SK-N-SH (cell line): ENCODE measurements around the gene RESF1. TPM values are rescaled to one million over a fixed set of nuclear protein-coding genes. Genes with fewer than 3 reads are reported as not detected.

Source experiments
- CTCF ChIA-PET: fragments of 300-600, 350-600 bp; formaldehyde crosslinking; extraction: SDS; loops from one replicate; lab custom pipeline; 2021; lab: Yijun Ruan, JAX
- POLR2A ChIA-PET: fragments of 350-600 bp; sonication (Branson Sonifier 250); formaldehyde crosslinking; extraction: SDS; loops from one replicate; lab custom pipeline; 2020; ENCODE audit warnings: antibody characterized with exemption, inconsistent platforms; lab: Yijun Ruan, JAX
- DNase-seq: peaks from one replicate; pipeline ENCODE4 v3.0.0; 2012
- H2AFZ ChIP-seq: fragments of 200-600 bp; sonication (generic); 2 replicates; pipeline ENCODE4 v1.8.1; 2016; ENCODE audit warnings: antibody characterized with exemption, mild to moderate bottlenecking, low read depth
- H3F3A ChIP-seq: fragments of 200-600 bp; sonication (generic); replicated peaks from 2 replicates; pipeline ENCODE3; 2016; ENCODE audit warnings: antibody characterized with exemption, mild to moderate bottlenecking; ENCODE audit not compliant: insufficient read depth
- H3K27ac ChIP-seq, 2 experiments: fragments of 200-500 bp in 1 of 2; fragments of 200-600 bp in 1 of 2; sonication (Bioruptor generic) in 1 of 2; sonication (generic), shearing (Covaris generic) in 1 of 2; 2 replicates each; pipeline versions ENCODE4 v1.5.1 to v1.6.1; 2014 to 2016; ENCODE audit warnings: low read depth in 2 of 2, inconsistent platforms in 1 of 2, low read length in 1 of 2, mild to moderate bottlenecking in 1 of 2, mixed read lengths in 1 of 2
- H3K27me3 ChIP-seq: fragments of 200-600 bp; sonication (generic), shearing (Covaris generic); 2 replicates; pipeline ENCODE4 v1.6.1; 2016; ENCODE audit warnings: mixed run types; ENCODE audit not compliant: insufficient read depth
- H3K36me3 ChIP-seq, 2 experiments: fragments of 200-500 bp in 1 of 2; fragments of 200-600 bp in 1 of 2; sonication (Bioruptor generic) in 1 of 2; sonication (generic) in 1 of 2; replicated peaks in 1 of 2; 2 replicates each; pipeline versions ENCODE3 to v1.5.1; 2014 to 2016; ENCODE audit warnings: low read length in 1 of 2, mild to moderate bottlenecking in 1 of 2; ENCODE audit not compliant: insufficient read depth in 2 of 2, control insufficient read depth in 1 of 2
- H3K4me1 ChIP-seq, 2 experiments: fragments of 200-500 bp in 1 of 2; fragments of 200-600 bp in 1 of 2; sonication (Bioruptor generic) in 1 of 2; sonication (generic), shearing (Covaris generic) in 1 of 2; 2 replicates each; pipeline versions ENCODE4 v1.5.1 to v1.6.1; 2014 to 2016; ENCODE audit warnings: low read depth in 1 of 2, low read length in 1 of 2, mixed run types in 1 of 2; ENCODE audit not compliant: insufficient read depth in 2 of 2, control insufficient read depth in 1 of 2
- H3K4me2 ChIP-seq: fragments of 200-600 bp; sonication (generic), shearing (Covaris generic); 2 replicates; pipeline ENCODE4 v1.6.1; 2017; ENCODE audit warnings: mixed run types
- H3K4me3 ChIP-seq, 2 experiments: fragments of 200-500 bp in 1 of 2; fragments of 200-600 bp in 1 of 2; sonication (Bioruptor generic) in 1 of 2; sonication (generic), shearing (Covaris generic) in 1 of 2; 2 replicates each; pipeline versions ENCODE4 v1.5.1 to v1.8.1; 2014 to 2016; ENCODE audit warnings: low read depth in 2 of 2, inconsistent platforms in 1 of 2, low read length in 1 of 2, mild to moderate bottlenecking in 1 of 2, mixed read lengths in 1 of 2, moderate library complexity in 1 of 2
- H3K79me2 ChIP-seq: fragments of 200-600 bp; sonication (generic); 2 replicates; pipeline ENCODE4 v1.8.1; 2017; ENCODE audit warnings: mild to moderate bottlenecking; ENCODE audit not compliant: insufficient read depth
- H3K9ac ChIP-seq: fragments of 200-600 bp; sonication (generic); 2 replicates; pipeline ENCODE4 v1.6.1; 2017; ENCODE audit warnings: mixed run types
- H3K9me2 ChIP-seq: fragments of 200-600 bp; sonication (generic); 2 replicates; pipeline ENCODE4 v1.6.1; 2017; ENCODE audit warnings: mixed run types
- H3K9me3 ChIP-seq: fragments of 200-600 bp; sonication (generic); 2 replicates; pipeline ENCODE4 v1.6.1; 2017; ENCODE audit warnings: mixed run types, mild to moderate bottlenecking, moderate library complexity
- H4K20me1 ChIP-seq: fragments of 200-600 bp; sonication (generic); 2 replicates; pipeline ENCODE4 v1.6.1; 2017; ENCODE audit warnings: mild to moderate bottlenecking, mixed run types; ENCODE audit not compliant: insufficient read depth
- CHD2 ChIP-seq: fragments of 150-350 bp; IDR thresholded peaks from 2 replicates; pipeline ENCODE4 v1.6.1; 2018; ENCODE audit warnings: low read length; ENCODE audit not compliant: partially characterized antibody
- ELF1 ChIP-seq: IDR thresholded peaks from 2 replicates; pipeline ENCODE4 v1.4.0; 2012
- FOXM1 ChIP-seq: IDR thresholded peaks from 2 replicates; pipeline ENCODE4 v1.4.0; 2012; ENCODE audit warnings: low read depth, mild to moderate bottlenecking
- GATA2 ChIP-seq: sonication (generic); formaldehyde crosslinking; IDR thresholded peaks from 2 replicates; pipeline ENCODE4 v1.5.0; 2020; ENCODE audit warnings: mild to moderate bottlenecking, missing genetic modification reagents
- JUND ChIP-seq: IDR thresholded peaks from 2 replicates; pipeline ENCODE4 v1.4.0; 2012
- NRF1 ChIP-seq: IDR thresholded peaks from 2 replicates; pipeline ENCODE4 v1.6.1; 2012; ENCODE audit warnings: low read depth, mild to moderate bottlenecking, low read length
- RXRA ChIP-seq: IDR thresholded peaks from 2 replicates; pipeline ENCODE4 v1.4.0; 2012; ENCODE audit warnings: low read depth, mild to moderate bottlenecking, borderline replicate concordance
- SIN3A ChIP-seq: IDR thresholded peaks from 2 replicates; pipeline ENCODE4 v1.6.1; 2012; ENCODE audit warnings: low read depth, mild to moderate bottlenecking, low read length, moderate library complexity, borderline replicate concordance
- TEAD4 ChIP-seq: IDR thresholded peaks from 2 replicates; pipeline ENCODE4 v1.4.0; 2012; ENCODE audit warnings: mild to moderate bottlenecking, borderline replicate concordance; ENCODE audit not compliant: insufficient read depth
- WGBS: methylation state at CpG from one replicate; pipeline ENCODE4 v1.1.6; 2017; ENCODE audit warnings: low lambda C conversion rate; 5-methylcytosine and 5-hydroxymethylcytosine counted together
- polyA plus RNA-seq, 3 experiments: library from polyadenylated mRNA; depleted of rRNA; stranded (reverse); fragments of >200 nt; gene quantifications; 2 replicates each; pipeline ENCODE4 v1.2.3, GENCODE V29; 2012
- TF ChIP-seq, protein P1 (sequence below): IDR thresholded peaks from 2 replicates; pipeline ENCODE4 v1.4.0; 2012; ENCODE audit warnings: low read depth, borderline replicate concordance
- TF ChIP-seq, protein P2 (sequence below): fragments of 150-350 bp; IDR thresholded peaks from 2 replicates; pipeline ENCODE4 v1.6.1; 2016; ENCODE audit warnings: mild to moderate bottlenecking, low read depth, low read length

RESF1 gene
- polyA plus RNA-seq, 1 of the 3 experiments (the other 2 are of a cell fraction): 4.9 TPM

- no peak for TF ChIP-seq GATA2 (CRISPR knock-in tag)
- no peak for TF ChIP-seq JUND
- no peak for TF ChIP-seq SIN3A
- TF ChIP-seq CHD2: no peak
- no peak for TF ChIP-seq RXRA
- TF ChIP-seq ELF1: no peak
- no peak for TF ChIP-seq FOXM1
These were observed 32.6 kb downstream of the RESF1 start (continued) for GRCh38 chr12:31991815-31992214.

- peaks cover 4% of the 10 kb centered on the region for H3F3A ChIP-seq
- H3K4me2 ChIP-seq: no peak overlapping the region
- no peak for DNase-seq
- H3K4me3 ChIP-seq: no peak overlapping the region
- no peaks in the 10 kb centered on the region for H3K9me3 ChIP-seq
- H3K79me2 ChIP-seq: no peaks in the 10 kb centered on the region
- ChIA-PET CTCF (no interaction called here), POLR2A (no interaction called here)
- H3K9ac ChIP-seq: no peak overlapping the region
- H4K20me1 ChIP-seq: no peaks in the 10 kb centered on the region
- H2AFZ ChIP-seq: no peak overlapping the region
- WGBS: 100% methylated on average over 6 of the region's 6 CpGs
- H3K4me1 ChIP-seq: no peaks in the 10 kb centered on the region
- H3K27ac ChIP-seq: no peak overlapping the region
- H3K27me3 ChIP-seq: no peaks in the 10 kb centered on the region
- H3K36me3 ChIP-seq: peaks cover 0 to 13% of the 10 kb centered on the region in 2 experiments
- no peaks in the 10 kb centered on the region for H3K9me2 ChIP-seq
- TF ChIP-seq FOXM1: no peak
- TF ChIP-seq NRF1: no peak
- TF ChIP-seq, all 33 proteins: peak for 0
These were observed 40.5 kb downstream of the RESF1 start for GRCh38 chr12:31999692-32000091.

GRCh38 chr12:32000373-32001005 lies 41.3 kb downstream of the RESF1 start:
- ChIA-PET CTCF (no interaction called here), POLR2A (no interaction called here)
- Histone ChIP-seq H4K20me1 (no peaks in the 10 kb centered on the region), H3K79me2 (no peaks in the 10 kb centered on the region), H3K4me3 (no peak overlapping the region), H3K36me3 (peaks cover 0 to 13% of the 10 kb centered on the region in 2 experiments), H3K27me3 (no peaks in the 10 kb centered on the region), H3K9me2 (no peaks in the 10 kb centered on the region), H2AFZ (no peak overlapping the region), H3K4me2 (no peak overlapping the region), H3F3A (peaks cover 4% of the 10 kb centered on the region), H3K9me3 (no peaks in the 10 kb centered on the region), H3K27ac (no peak overlapping the region), H3K4me1 (no peaks in the 10 kb centered on the region), H3K9ac (no peak overlapping the region)
- WGBS: 97% methylated on average over 7 of the region's 7 CpGs
- no peak for DNase-seq
- no peak for TF ChIP-seq TEAD4
- TF ChIP-seq, protein P1, sequence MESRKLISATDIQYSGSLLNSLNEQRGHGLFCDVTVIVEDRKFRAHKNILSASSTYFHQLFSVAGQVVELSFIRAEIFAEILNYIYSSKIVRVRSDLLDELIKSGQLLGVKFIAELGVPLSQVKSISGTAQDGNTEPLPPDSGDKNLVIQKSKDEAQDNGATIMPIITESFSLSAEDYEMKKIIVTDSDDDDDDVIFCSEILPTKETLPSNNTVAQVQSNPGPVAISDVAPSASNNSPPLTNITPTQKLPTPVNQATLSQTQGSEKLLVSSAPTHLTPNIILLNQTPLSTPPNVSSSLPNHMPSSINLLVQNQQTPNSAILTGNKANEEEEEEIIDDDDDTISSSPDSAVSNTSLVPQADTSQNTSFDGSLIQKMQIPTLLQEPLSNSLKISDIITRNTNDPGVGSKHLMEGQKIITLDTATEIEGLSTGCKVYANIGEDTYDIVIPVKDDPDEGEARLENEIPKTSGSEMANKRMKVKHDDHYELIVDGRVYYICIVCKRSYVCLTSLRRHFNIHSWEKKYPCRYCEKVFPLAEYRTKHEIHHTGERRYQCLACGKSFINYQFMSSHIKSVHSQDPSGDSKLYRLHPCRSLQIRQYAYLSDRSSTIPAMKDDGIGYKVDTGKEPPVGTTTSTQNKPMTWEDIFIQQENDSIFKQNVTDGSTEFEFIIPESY: no peak
- TF ChIP-seq, protein P2, sequence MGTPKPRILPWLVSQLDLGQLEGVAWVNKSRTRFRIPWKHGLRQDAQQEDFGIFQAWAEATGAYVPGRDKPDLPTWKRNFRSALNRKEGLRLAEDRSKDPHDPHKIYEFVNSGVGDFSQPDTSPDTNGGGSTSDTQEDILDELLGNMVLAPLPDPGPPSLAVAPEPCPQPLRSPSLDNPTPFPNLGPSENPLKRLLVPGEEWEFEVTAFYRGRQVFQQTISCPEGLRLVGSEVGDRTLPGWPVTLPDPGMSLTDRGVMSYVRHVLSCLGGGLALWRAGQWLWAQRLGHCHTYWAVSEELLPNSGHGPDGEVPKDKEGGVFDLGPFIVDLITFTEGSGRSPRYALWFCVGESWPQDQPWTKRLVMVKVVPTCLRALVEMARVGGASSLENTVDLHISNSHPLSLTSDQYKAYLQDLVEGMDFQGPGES: no peak
